Astrocyte (in vitro differentiated cells and primary cell): ENCODE data around the gene MICALL1. TPM values are rescaled to one million over a fixed set of nuclear protein-coding genes. Genes with fewer than 3 reads are reported as not detected.
"Not testable (repeated sequence)": the region's sequence is repeated elsewhere in the genome, so short reads cannot be mapped to it uniquely, and the experiment has no call there.

Source experiments
- DNase-seq: peaks from one replicate; pipeline ENCODE4 v3.0.0-alpha.2; 2010; ENCODE audit warnings: low read depth
- FAIRE-seq: peaks from 2 replicates; lab custom pipeline; 2011; peaks lifted over from hg19 to GRCh38; lab: Jason Lieb, UNC
- H2AFZ ChIP-seq: 2 replicates; pipeline ENCODE4 v1.6.0; 2012; ENCODE audit warnings: low read depth, low read length, inconsistent platforms
- H3K27ac ChIP-seq: 2 replicates; pipeline ENCODE4 v1.5.1; 2011; ENCODE audit warnings: low read depth, low read length, inconsistent platforms
- H3K27me3 ChIP-seq: 2 replicates; pipeline ENCODE4 v1.6.0; 2011; ENCODE audit warnings: low read length, inconsistent platforms; ENCODE audit not compliant: insufficient read depth
- H3K36me3 ChIP-seq: 2 replicates; pipeline ENCODE4 v1.5.1; 2011; ENCODE audit warnings: low read length, inconsistent platforms; ENCODE audit not compliant: insufficient read depth
- H3K4me1 ChIP-seq: 2 replicates; pipeline ENCODE4 v1.5.1; 2011; ENCODE audit warnings: low read length, inconsistent platforms; ENCODE audit not compliant: insufficient read depth
- H3K4me2 ChIP-seq: 2 replicates; pipeline ENCODE4 v1.6.0; 2012; ENCODE audit warnings: low read length, inconsistent platforms
- H3K4me3 ChIP-seq: 2 replicates; pipeline ENCODE4 v1.5.1; 2011; ENCODE audit warnings: low read depth, mild to moderate bottlenecking, low read length, inconsistent platforms; ENCODE audit not compliant: insufficient read depth
- H3K79me2 ChIP-seq: 2 replicates; pipeline ENCODE4 v1.6.0; 2012; ENCODE audit warnings: mild to moderate bottlenecking, low read length, inconsistent platforms; ENCODE audit not compliant: insufficient read depth
- H3K9ac ChIP-seq: 2 replicates; pipeline ENCODE4 v1.6.0; 2012; ENCODE audit warnings: mild to moderate bottlenecking, low read length, inconsistent platforms
- H3K9me3 ChIP-seq: 2 replicates; pipeline ENCODE4 v1.5.1; 2012; ENCODE audit warnings: low read depth, mild to moderate bottlenecking, low read length, inconsistent platforms; ENCODE audit not compliant: insufficient read depth
- H4K20me1 ChIP-seq: 2 replicates; pipeline ENCODE4 v1.6.0; 2012; ENCODE audit warnings: low read length, inconsistent platforms; ENCODE audit not compliant: insufficient read depth
- H3K27ac Mint-ChIP-seq: one replicate; pipeline ENCODE4 v1.8.0; 2021; ENCODE audit warnings: mild to moderate bottlenecking, mixed read lengths; ENCODE audit not compliant: unreplicated experiment
- H3K27me3 Mint-ChIP-seq: one replicate; pipeline ENCODE4 v1.8.0; 2021; ENCODE audit warnings: low read depth, mixed read lengths; ENCODE audit not compliant: unreplicated experiment
- H3K36me3 Mint-ChIP-seq: one replicate; pipeline ENCODE4 v1.8.0; 2021; ENCODE audit warnings: low read depth, mixed read lengths; ENCODE audit not compliant: unreplicated experiment
- H3K4me1 Mint-ChIP-seq: one replicate; pipeline ENCODE4 v1.8.0; 2021; ENCODE audit warnings: low read depth, mixed read lengths; ENCODE audit not compliant: unreplicated experiment
- H3K4me3 Mint-ChIP-seq: one replicate; pipeline ENCODE4 v1.8.0; 2021; ENCODE audit warnings: mild to moderate bottlenecking, moderate library complexity, mixed read lengths; ENCODE audit not compliant: unreplicated experiment
- H3K9me3 Mint-ChIP-seq: one replicate; pipeline ENCODE4 v1.8.0; 2021; ENCODE audit warnings: mild to moderate bottlenecking, mixed read lengths; ENCODE audit not compliant: unreplicated experiment
- EZH2 ChIP-seq: IDR thresholded peaks from 2 replicates; pipeline ENCODE4 v1.6.1; 2012; ENCODE audit warnings: mild to moderate bottlenecking, low read length, inconsistent platforms; ENCODE audit not compliant: insufficient read depth
- total RNA-seq: library from RNA; stranded (reverse); gene quantifications from 2 replicates; pipeline ENCODE4 v1.2.1, GENCODE V29; 2021
- TF ChIP-seq, protein P1 (sequence below): IDR thresholded peaks from 2 replicates; pipeline ENCODE4 v1.5.1; 2011; ENCODE audit warnings: low read depth, mild to moderate bottlenecking, inconsistent platforms, low read length, moderate library complexity; ENCODE audit not compliant: insufficient read depth

MICALL1 gene
- total RNA-seq, 1 donor from 2014 or later = 131 TPM

DNA sequence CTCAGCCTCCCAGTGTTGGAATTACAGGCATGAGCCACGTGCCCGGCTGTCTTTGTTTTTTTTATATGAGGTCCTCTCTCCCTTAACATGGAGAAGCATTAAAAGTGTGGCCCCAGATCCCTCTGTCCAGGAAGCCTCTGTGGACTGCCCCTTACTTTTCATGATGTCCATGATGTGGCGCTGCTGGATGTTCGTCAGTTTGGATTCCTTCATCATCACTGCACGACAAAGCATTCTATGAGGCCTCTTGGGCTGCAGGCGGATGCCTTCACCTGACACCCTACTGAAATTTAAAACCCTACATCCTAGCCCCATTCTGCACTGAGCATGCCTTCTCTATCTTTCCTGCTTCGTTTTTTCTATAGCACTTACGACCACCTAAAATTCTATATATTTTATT is 45.2 kb downstream of the MICALL1 start:
- Histone ChIP-seq H3K9ac (no peak overlapping the region), H4K20me1 (peaks cover 4% of the 10 kb centered on the region), H3K36me3 (no peaks in the 10 kb centered on the region), H3K4me2 (no peak overlapping the region), H3K27me3 (no peaks in the 10 kb centered on the region), H3K79me2 (peaks cover 26% of the 10 kb centered on the region), H3K9me3 (no peaks in the 10 kb centered on the region), H2AFZ (no peak overlapping the region), H3K4me1 (peaks cover 10% of the 10 kb centered on the region), H3K27ac (no peak overlapping the region), H3K4me3 (no peak overlapping the region)
- Mint-ChIP-seq H3K27me3 (no peaks in the 10 kb centered on the region), H3K9me3 (no peaks in the 10 kb centered on the region), H3K27ac (no peak overlapping the region), H3K36me3 (no peaks in the 10 kb centered on the region), H3K4me1 (no peaks in the 10 kb centered on the region), H3K4me3 (no peak overlapping the region)
- DNase-seq (no peak), FAIRE-seq (no peak)
- no peak for TF ChIP-seq EZH2
- TF ChIP-seq, protein P1, sequence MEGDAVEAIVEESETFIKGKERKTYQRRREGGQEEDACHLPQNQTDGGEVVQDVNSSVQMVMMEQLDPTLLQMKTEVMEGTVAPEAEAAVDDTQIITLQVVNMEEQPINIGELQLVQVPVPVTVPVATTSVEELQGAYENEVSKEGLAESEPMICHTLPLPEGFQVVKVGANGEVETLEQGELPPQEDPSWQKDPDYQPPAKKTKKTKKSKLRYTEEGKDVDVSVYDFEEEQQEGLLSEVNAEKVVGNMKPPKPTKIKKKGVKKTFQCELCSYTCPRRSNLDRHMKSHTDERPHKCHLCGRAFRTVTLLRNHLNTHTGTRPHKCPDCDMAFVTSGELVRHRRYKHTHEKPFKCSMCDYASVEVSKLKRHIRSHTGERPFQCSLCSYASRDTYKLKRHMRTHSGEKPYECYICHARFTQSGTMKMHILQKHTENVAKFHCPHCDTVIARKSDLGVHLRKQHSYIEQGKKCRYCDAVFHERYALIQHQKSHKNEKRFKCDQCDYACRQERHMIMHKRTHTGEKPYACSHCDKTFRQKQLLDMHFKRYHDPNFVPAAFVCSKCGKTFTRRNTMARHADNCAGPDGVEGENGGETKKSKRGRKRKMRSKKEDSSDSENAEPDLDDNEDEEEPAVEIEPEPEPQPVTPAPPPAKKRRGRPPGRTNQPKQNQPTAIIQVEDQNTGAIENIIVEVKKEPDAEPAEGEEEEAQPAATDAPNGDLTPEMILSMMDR = no peak

DNA sequence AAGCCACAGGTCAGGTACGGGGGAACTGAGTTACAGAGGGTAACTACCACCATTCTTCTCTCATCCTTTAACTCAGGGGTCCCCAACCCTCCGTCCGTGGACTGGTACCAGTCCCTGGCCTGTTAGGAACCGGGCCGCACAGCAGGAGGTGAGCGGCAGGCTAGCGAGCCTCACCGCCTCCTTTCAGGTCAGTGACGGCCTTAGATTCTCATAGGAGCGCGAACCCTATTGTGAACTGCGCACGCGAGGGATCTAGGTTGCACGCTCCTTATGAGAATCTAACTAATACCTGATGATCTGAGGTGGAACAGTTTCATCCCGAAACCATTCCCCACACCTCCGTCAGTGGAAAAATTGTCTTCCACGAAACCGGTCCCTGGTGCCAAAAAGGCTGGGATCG is 46.5 kb downstream of the MICALL1 start:
- H3K36me3 Mint-ChIP-seq = not testable (repeated sequence)
- peak overlapping the region; percentile 97 for H3K9ac ChIP-seq

DNA sequence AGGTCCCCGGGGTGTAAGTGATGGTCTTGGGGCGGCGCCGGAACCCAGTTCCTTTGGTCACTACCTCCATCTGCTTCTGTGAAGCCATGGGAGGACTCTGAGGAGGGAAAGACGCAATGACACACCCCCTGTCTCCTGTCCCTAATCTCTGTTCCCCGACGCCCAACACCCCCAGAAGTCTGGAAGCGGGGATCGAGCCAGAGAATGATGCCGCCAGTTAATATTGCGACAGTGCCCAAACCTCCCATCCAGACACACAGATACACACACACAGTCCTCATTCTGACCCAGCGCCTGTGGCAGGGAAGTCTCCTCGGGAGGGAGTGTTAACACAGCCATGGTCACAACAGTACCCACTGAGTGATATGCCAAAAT is 47.0 kb downstream of the MICALL1 start:
- Mint-ChIP-seq H3K27me3 (no peaks in the 10 kb centered on the region), H3K9me3 (no peaks in the 10 kb centered on the region)
- FAIRE-seq = no peak

More for the DNA sequence above, 46.5 kb downstream of the MICALL1 start:
- not testable (repeated sequence) for FAIRE-seq, DNase-seq, H3K27me3 Mint-ChIP-seq, H3K4me1 Mint-ChIP-seq, H3K27me3 ChIP-seq, H3K9me3 ChIP-seq, H3K9me3 Mint-ChIP-seq
- Mint-ChIP-seq H3K27ac (peak overlapping the region; percentile 97), H3K4me3 (peak overlapping the region; percentile 98)
- Histone ChIP-seq H3K4me1 (peaks cover 10% of the 10 kb centered on the region), H3K36me3 (peaks cover 11% of the 10 kb centered on the region), H3K4me3 (peak overlapping the region; percentile 97), H3K4me2 (peak overlapping the region; percentile 98), H3K79me2 (peaks cover 36% of the 10 kb centered on the region), H2AFZ (peak overlapping the region; percentile 98), H4K20me1 (peaks cover 15% of the 10 kb centered on the region), H3K27ac (peak overlapping the region; percentile 49)

More for the DNA sequence above, 47.0 kb downstream of the MICALL1 start:
- Histone ChIP-seq H3K9me3 (no peaks in the 10 kb centered on the region), H3K79me2 (peaks cover 40% of the 10 kb centered on the region), H3K36me3 (peaks cover 12% of the 10 kb centered on the region), H3K4me1 (peaks cover 10% of the 10 kb centered on the region), H4K20me1 (peaks cover 19% of the 10 kb centered on the region), H3K27ac (peak overlapping the region; percentile 49), H3K4me3 (peak overlapping the region; percentile 97), H3K27me3 (no peaks in the 10 kb centered on the region), H3K4me2 (peak overlapping the region; percentile 98), H2AFZ (peak overlapping the region; percentile 98), H3K9ac (peak overlapping the region; percentile 97)
- Mint-ChIP-seq H3K27ac (peak overlapping the region; percentile 97), H3K36me3 (peaks cover 2% of the 10 kb centered on the region), H3K4me3 (peak overlapping the region; percentile 98), H3K4me1 (peaks cover 3% of the 10 kb centered on the region)
- TF ChIP-seq EZH2 = no peak
- TF ChIP-seq, protein P1 = no peak
- no peak for DNase-seq
